GM18873 (cell line): Measurements from ENCODE around the gene PNMA1.

Source experiments
- ATAC-seq: cut with Tn5 transposase; IDR thresholded peaks from one replicate; pipeline ENCODE4 v1.9.1; 2021; ENCODE audit warnings: mild to moderate bottlenecking, moderate library complexity, moderate number of reproducible peaks; ENCODE audit not compliant: unreplicated experiment, low FRiP score

The PNMA1 gene

DNA sequence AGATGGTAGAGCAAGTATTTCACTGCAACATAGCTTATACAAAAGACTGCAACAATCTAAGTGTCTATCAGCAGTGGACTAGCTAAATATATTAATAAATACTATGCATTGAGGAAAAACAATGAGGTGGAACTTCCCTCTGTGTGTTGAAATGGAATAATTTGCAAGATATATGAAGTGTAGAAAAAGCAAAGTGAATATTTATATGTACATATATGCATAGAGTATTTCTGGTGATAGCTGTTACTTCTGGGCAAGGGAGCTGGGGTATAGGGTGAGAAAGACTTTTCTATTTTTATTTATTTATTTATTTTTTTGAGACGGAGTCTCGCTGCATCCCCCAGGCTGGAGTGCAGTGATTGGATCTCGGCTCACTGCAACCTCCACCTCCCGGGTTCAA lies 35.5 kb downstream of the PNMA1 start:
- ATAC-seq: no peak

DNA sequence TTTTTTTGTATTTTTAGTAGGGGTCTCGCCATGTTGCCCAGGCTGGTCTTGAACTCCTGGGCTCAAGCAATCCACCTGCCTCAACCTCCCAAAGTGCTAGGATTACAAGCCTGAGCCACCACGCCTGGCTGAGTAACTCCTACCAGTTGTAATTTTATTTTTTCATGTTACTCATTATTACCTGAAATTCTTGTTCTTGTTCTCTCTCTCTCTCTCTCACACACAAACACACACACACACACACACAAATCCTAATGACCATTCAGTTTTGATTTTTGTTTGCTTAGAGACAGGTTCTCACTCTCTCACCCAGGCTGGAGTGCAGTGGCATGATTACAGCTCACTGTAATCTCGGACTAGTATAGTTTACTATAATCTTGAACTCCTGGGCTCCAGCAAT lies 39.2 kb downstream of the PNMA1 start:
- no peak for ATAC-seq

GRCh38 chr14:73667854-73668253 lies 46.3 kb downstream of the PNMA1 start:
- ATAC-seq: no peak

- no peak for ATAC-seq
Measured at GRCh38 chr14:73666583-73666982, 47.6 kb downstream of the PNMA1 start.

- ATAC-seq: no peak
Measured at GRCh38 chr14:73665130-73665529, 49.1 kb downstream of the PNMA1 start.

- no peak for ATAC-seq
Measured at GRCh38 chr14:73663548-73664212, 50.5 kb downstream of the PNMA1 start.

- no peak for ATAC-seq
Measured at GRCh38 chr14:73662487-73662943, 51.7 kb downstream of the PNMA1 start.

DNA sequence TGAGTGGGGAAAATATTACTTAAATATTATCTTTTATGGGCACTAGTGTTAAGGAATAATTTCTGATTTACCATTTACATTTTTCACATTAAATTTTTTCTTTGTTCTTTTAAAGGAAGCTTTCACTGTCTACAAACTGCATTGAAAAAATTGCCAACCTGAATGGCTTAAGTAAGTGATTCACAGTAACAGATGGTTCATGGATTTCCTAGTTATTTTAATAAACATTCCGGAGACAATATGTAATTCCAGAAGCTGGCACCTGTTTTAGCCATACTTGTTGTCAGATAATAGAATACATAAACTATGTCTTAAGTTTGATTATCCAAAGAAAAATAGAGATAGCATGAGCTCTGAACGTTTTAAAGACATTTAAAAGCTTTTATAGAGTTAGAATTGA lies 52.3 kb downstream of the PNMA1 start:
- ATAC-seq: no peak
